ENCODE results near the gene HOXB3. TPM values are rescaled to one million over a fixed set of nuclear protein-coding genes. Genes with fewer than 3 reads are reported as not detected.

The HOXB3 gene
- total RNA-seq, 1 donor from 2014 or later = 4.2 TPM

- H3K36me3 ChIP-seq (ENCODE audit: control insufficient read depth in 3 of 3, insufficient read depth in 3 of 3, low read length in 3 of 3) = no peaks in the 10 kb centered on the region
- H3K27ac ChIP-seq (ENCODE audit: low read depth, low read length) = no peak overlapping the region
- no peaks in the 10 kb centered on the region for H3K9me3 ChIP-seq (ENCODE audit: control insufficient read depth in 3 of 3, low read length in 3 of 3)
- no peak overlapping the region for H3K9ac ChIP-seq (ENCODE audit: low read depth in 1 of 3, low read length in 3 of 3)
- H3K27me3 ChIP-seq (ENCODE audit: control insufficient read depth in 3 of 3, insufficient read depth in 3 of 3, low read length in 3 of 3) = peaks cover 96 to 98% (median 97%) of the 10 kb centered on the region in 3 donors
- no peak overlapping the region for H3K4me3 ChIP-seq (ENCODE audit: low read length in 3 of 3)
- peaks cover 0 to 4% (median under 1%) of the 10 kb centered on the region in 3 donors for H3K4me1 ChIP-seq (ENCODE audit: control insufficient read depth in 3 of 3, insufficient read depth in 3 of 3, low read length in 3 of 3)
These were observed 41.1 kb upstream of the HOXB3 start for GRCh38 chr17:48630925-48631692.

- Histone ChIP-seq H3K27ac (ENCODE audit: low read depth, low read length) (no peak overlapping the region), H3K36me3 (ENCODE audit: control insufficient read depth in 3 of 3, insufficient read depth in 3 of 3, low read length in 3 of 3) (no peaks in the 10 kb centered on the region), H3K4me1 (ENCODE audit: control insufficient read depth in 3 of 3, insufficient read depth in 3 of 3, low read length in 3 of 3) (peaks cover 8 to 12% (median 9%) of the 10 kb centered on the region in 3 donors), H3K27me3 (ENCODE audit: control insufficient read depth in 3 of 3, insufficient read depth in 3 of 3, low read length in 3 of 3) (peaks cover 96 to 98% (median 97%) of the 10 kb centered on the region in 3 donors), H3K4me3 (ENCODE audit: low read length in 3 of 3) (no peak overlapping the region), H3K9me3 (ENCODE audit: control insufficient read depth in 3 of 3, low read length in 3 of 3) (no peaks in the 10 kb centered on the region), H3K9ac (ENCODE audit: low read depth in 1 of 3, low read length in 3 of 3) (no peak overlapping the region)
These were observed 40.2 kb upstream of the HOXB3 start for GRCh38 chr17:48630009-48630924.

GRCh38 chr17:48629411-48629759, 39.3 kb upstream of the HOXB3 start:
- Histone ChIP-seq H3K4me3 (ENCODE audit: low read length in 3 of 3) (no peak overlapping the region), H3K9ac (ENCODE audit: low read depth in 1 of 3, low read length in 3 of 3) (no peak overlapping the region), H3K27me3 (ENCODE audit: control insufficient read depth in 3 of 3, insufficient read depth in 3 of 3, low read length in 3 of 3) (peaks cover 95 to 98% (median 97%) of the 10 kb centered on the region in 3 donors), H3K9me3 (ENCODE audit: control insufficient read depth in 3 of 3, low read length in 3 of 3) (no peaks in the 10 kb centered on the region), H3K36me3 (ENCODE audit: control insufficient read depth in 3 of 3, insufficient read depth in 3 of 3, low read length in 3 of 3) (no peaks in the 10 kb centered on the region), H3K27ac (ENCODE audit: low read depth, low read length) (no peak overlapping the region), H3K4me1 (ENCODE audit: control insufficient read depth in 3 of 3, insufficient read depth in 3 of 3, low read length in 3 of 3) (peaks cover 12 to 17% (median 13%) of the 10 kb centered on the region in 3 donors)

- Histone ChIP-seq H3K27ac (ENCODE audit: low read depth, low read length) (no peak overlapping the region), H3K36me3 (ENCODE audit: control insufficient read depth in 3 of 3, insufficient read depth in 3 of 3, low read length in 3 of 3) (no peaks in the 10 kb centered on the region), H3K9ac (ENCODE audit: low read depth in 1 of 3, low read length in 3 of 3) (no peak overlapping the region), H3K9me3 (ENCODE audit: control insufficient read depth in 3 of 3, low read length in 3 of 3) (no peaks in the 10 kb centered on the region), H3K27me3 (ENCODE audit: control insufficient read depth in 3 of 3, insufficient read depth in 3 of 3, low read length in 3 of 3) (peaks cover 96 to 99% (median 97%) of the 10 kb centered on the region in 3 donors), H3K4me1 (ENCODE audit: control insufficient read depth in 3 of 3, insufficient read depth in 3 of 3, low read length in 3 of 3) (peaks cover 12 to 15% (median 13%) of the 10 kb centered on the region in 3 donors), H3K4me3 (ENCODE audit: low read length in 3 of 3) (no peak overlapping the region)
These were observed 38.8 kb upstream of the HOXB3 start for GRCh38 chr17:48628649-48629410.

GRCh38 chr17:48627623-48628521, 37.8 kb upstream of the HOXB3 start:
- peaks cover 96 to 99% (median 97%) of the 10 kb centered on the region in 3 donors for H3K27me3 ChIP-seq (ENCODE audit: control insufficient read depth in 3 of 3, insufficient read depth in 3 of 3, low read length in 3 of 3)
- H3K4me3 ChIP-seq (ENCODE audit: low read length in 3 of 3) = no peak overlapping the region
- H3K27ac ChIP-seq (ENCODE audit: low read depth, low read length) = no peak overlapping the region
- H3K9ac ChIP-seq (ENCODE audit: low read depth in 1 of 3, low read length in 3 of 3) = no peak overlapping the region
- no peaks in the 10 kb centered on the region for H3K9me3 ChIP-seq (ENCODE audit: control insufficient read depth in 3 of 3, low read length in 3 of 3)
- H3K36me3 ChIP-seq (ENCODE audit: control insufficient read depth in 3 of 3, insufficient read depth in 3 of 3, low read length in 3 of 3) = no peaks in the 10 kb centered on the region
- peaks cover 12 to 15% (median 13%) of the 10 kb centered on the region in 3 donors for H3K4me1 ChIP-seq (ENCODE audit: control insufficient read depth in 3 of 3, insufficient read depth in 3 of 3, low read length in 3 of 3)

- no peak overlapping the region for H3K4me3 ChIP-seq (ENCODE audit: low read length in 3 of 3)
- H3K4me1 ChIP-seq (ENCODE audit: control insufficient read depth in 3 of 3, insufficient read depth in 3 of 3, low read length in 3 of 3) = peaks cover 12 to 15% (median 13%) of the 10 kb centered on the region in 3 donors
- H3K27me3 ChIP-seq (ENCODE audit: control insufficient read depth in 3 of 3, insufficient read depth in 3 of 3, low read length in 3 of 3) = peaks cover 96 to 99% (median 97%) of the 10 kb centered on the region in 3 donors
- H3K9ac ChIP-seq (ENCODE audit: low read depth in 1 of 3, low read length in 3 of 3) = no peak overlapping the region
- no peaks in the 10 kb centered on the region for H3K36me3 ChIP-seq (ENCODE audit: control insufficient read depth in 3 of 3, insufficient read depth in 3 of 3, low read length in 3 of 3)
- H3K27ac ChIP-seq (ENCODE audit: low read depth, low read length) = no peak overlapping the region
- H3K9me3 ChIP-seq (ENCODE audit: control insufficient read depth in 3 of 3, low read length in 3 of 3) = no peaks in the 10 kb centered on the region
These were observed 37.1 kb upstream of the HOXB3 start for GRCh38 chr17:48627118-48627597.

- H3K9ac ChIP-seq (ENCODE audit: low read depth in 1 of 3, low read length in 3 of 3) = peak within 1 kb of the TSS in 2 of 3 donors; percentile 40 to 42
These were observed 36.4 kb upstream of the HOXB3 start, which contains the start of gene HOXB9 for GRCh38 chr17:48626245-48627117. TSS of gene HOXB9 (minus strand) at chr17:48626358. CDS start at chr17:48626269, 89 bp downstream.

GRCh38 chr17:48625495-48626244, 35.6 kb upstream of the HOXB3 start:
- no peaks in the 10 kb centered on the region for H3K36me3 ChIP-seq (ENCODE audit: control insufficient read depth in 3 of 3, insufficient read depth in 3 of 3, low read length in 3 of 3)
- H3K4me3 ChIP-seq (ENCODE audit: low read length in 3 of 3) = peak overlapping the region; percentile 43 to 57 (median 49)
- peak overlapping the region in 1 of 3 donors; percentile 42 for H3K9ac ChIP-seq (ENCODE audit: low read depth in 1 of 3, low read length in 3 of 3)
- no peaks in the 10 kb centered on the region for H3K9me3 ChIP-seq (ENCODE audit: control insufficient read depth in 3 of 3, low read length in 3 of 3)
- H3K27ac ChIP-seq (ENCODE audit: low read depth, low read length) = no peak overlapping the region
- H3K27me3 ChIP-seq (ENCODE audit: control insufficient read depth in 3 of 3, insufficient read depth in 3 of 3, low read length in 3 of 3) = peaks cover 95 to 98% (median 96%) of the 10 kb centered on the region in 3 donors
- peaks cover 12 to 15% (median 13%) of the 10 kb centered on the region in 3 donors for H3K4me1 ChIP-seq (ENCODE audit: control insufficient read depth in 3 of 3, insufficient read depth in 3 of 3, low read length in 3 of 3)

More at GRCh38 chr17:48626245-48627117, 36.4 kb upstream of the HOXB3 start, which contains the start of gene HOXB9:
- H3K27me3 ChIP-seq (ENCODE audit: control insufficient read depth in 3 of 3, insufficient read depth in 3 of 3, low read length in 3 of 3) = peaks cover 96 to 99% (median 97%) of the 10 kb centered on the region in 3 donors
- H3K9me3 ChIP-seq (ENCODE audit: control insufficient read depth in 3 of 3, low read length in 3 of 3) = no peaks in the 10 kb centered on the region
- H3K4me1 ChIP-seq (ENCODE audit: control insufficient read depth in 3 of 3, insufficient read depth in 3 of 3, low read length in 3 of 3) = peaks cover 12 to 15% (median 13%) of the 10 kb centered on the region in 3 donors
- no peaks in the 10 kb centered on the region for H3K36me3 ChIP-seq (ENCODE audit: control insufficient read depth in 3 of 3, insufficient read depth in 3 of 3, low read length in 3 of 3)
- no peak within 1 kb of the TSS for H3K27ac ChIP-seq (ENCODE audit: low read depth, low read length)
- peak within 1 kb of the TSS; percentile 43 to 57 (median 49) for H3K4me3 ChIP-seq (ENCODE audit: low read length in 3 of 3)

Measured in skeletal muscle tissue (tissue), 4 donors.